Ishikawa (cell line): ENCODE measurements around the gene CBARP.

Source experiments
- CEBPB ChIP-seq: IDR thresholded peaks from 2 replicates; pipeline ENCODE4 v1.6.1; 2012
- CREB1 ChIP-seq: IDR thresholded peaks from 2 replicates; pipeline ENCODE4 v1.6.1; 2012; ENCODE audit warnings: low read depth
- EGR1 ChIP-seq: IDR thresholded peaks from 2 replicates; pipeline ENCODE4 v1.6.1; 2012
- EP300 ChIP-seq: IDR thresholded peaks from 2 replicates; pipeline ENCODE4 v1.6.1; 2012; ENCODE audit warnings: borderline replicate concordance
- FOXM1 ChIP-seq: IDR thresholded peaks from 2 replicates; pipeline ENCODE4 v1.6.1; 2012; ENCODE audit warnings: low read depth, borderline replicate concordance
- NFIC ChIP-seq: IDR thresholded peaks from 2 replicates; pipeline ENCODE4 v1.6.1; 2012
- RAD21 ChIP-seq: IDR thresholded peaks from 2 replicates; pipeline ENCODE4 v1.6.1; 2012; ENCODE audit warnings: low read depth
- TAF1 ChIP-seq: IDR thresholded peaks from 2 replicates; pipeline ENCODE4 v1.6.1; 2012; ENCODE audit warnings: low read depth, mild to moderate bottlenecking
- TCF12 ChIP-seq: IDR thresholded peaks from 2 replicates; pipeline ENCODE4 v1.6.1; 2012; ENCODE audit warnings: low read depth
- TEAD4 ChIP-seq: IDR thresholded peaks from 2 replicates; pipeline ENCODE4 v1.6.1; 2012
- YY1 ChIP-seq: IDR thresholded peaks from 2 replicates; pipeline ENCODE4 v1.6.1; 2012; ENCODE audit warnings: low read depth
- ZBTB7A ChIP-seq: IDR thresholded peaks from 2 replicates; pipeline ENCODE4 v1.6.1; 2012; ENCODE audit warnings: low read depth
- TF ChIP-seq, protein P1 (sequence below): IDR thresholded peaks from 2 replicates; pipeline ENCODE4 v1.6.1; 2012
- TF ChIP-seq, protein P2 (sequence below): IDR thresholded peaks from 2 replicates; pipeline ENCODE4 v1.6.1; 2012; ENCODE audit warnings: low read depth, mild to moderate bottlenecking
- TF ChIP-seq, protein P3 (sequence below): IDR thresholded peaks from 2 replicates; pipeline ENCODE4 v1.6.1; 2012

CBARP gene

GRCh38 chr19:1254081-1254527, 16.3 kb upstream of the CBARP start:
- no peak for TF ChIP-seq TAF1
- no peak for TF ChIP-seq CEBPB
- TF ChIP-seq, protein P1, sequence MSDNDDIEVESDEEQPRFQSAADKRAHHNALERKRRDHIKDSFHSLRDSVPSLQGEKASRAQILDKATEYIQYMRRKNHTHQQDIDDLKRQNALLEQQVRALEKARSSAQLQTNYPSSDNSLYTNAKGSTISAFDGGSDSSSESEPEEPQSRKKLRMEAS: no peak
- no peak for TF ChIP-seq YY1
- TF ChIP-seq ZBTB7A: no peak
- TF ChIP-seq EGR1: no peak
- TF ChIP-seq, protein P2, sequence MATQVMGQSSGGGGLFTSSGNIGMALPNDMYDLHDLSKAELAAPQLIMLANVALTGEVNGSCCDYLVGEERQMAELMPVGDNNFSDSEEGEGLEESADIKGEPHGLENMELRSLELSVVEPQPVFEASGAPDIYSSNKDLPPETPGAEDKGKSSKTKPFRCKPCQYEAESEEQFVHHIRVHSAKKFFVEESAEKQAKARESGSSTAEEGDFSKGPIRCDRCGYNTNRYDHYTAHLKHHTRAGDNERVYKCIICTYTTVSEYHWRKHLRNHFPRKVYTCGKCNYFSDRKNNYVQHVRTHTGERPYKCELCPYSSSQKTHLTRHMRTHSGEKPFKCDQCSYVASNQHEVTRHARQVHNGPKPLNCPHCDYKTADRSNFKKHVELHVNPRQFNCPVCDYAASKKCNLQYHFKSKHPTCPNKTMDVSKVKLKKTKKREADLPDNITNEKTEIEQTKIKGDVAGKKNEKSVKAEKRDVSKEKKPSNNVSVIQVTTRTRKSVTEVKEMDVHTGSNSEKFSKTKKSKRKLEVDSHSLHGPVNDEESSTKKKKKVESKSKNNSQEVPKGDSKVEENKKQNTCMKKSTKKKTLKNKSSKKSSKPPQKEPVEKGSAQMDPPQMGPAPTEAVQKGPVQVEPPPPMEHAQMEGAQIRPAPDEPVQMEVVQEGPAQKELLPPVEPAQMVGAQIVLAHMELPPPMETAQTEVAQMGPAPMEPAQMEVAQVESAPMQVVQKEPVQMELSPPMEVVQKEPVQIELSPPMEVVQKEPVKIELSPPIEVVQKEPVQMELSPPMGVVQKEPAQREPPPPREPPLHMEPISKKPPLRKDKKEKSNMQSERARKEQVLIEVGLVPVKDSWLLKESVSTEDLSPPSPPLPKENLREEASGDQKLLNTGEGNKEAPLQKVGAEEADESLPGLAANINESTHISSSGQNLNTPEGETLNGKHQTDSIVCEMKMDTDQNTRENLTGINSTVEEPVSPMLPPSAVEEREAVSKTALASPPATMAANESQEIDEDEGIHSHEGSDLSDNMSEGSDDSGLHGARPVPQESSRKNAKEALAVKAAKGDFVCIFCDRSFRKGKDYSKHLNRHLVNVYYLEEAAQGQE: no peak
- no peak for TF ChIP-seq TCF12
- TF ChIP-seq NFIC: no peak
- TF ChIP-seq RAD21: no peak
- no peak for TF ChIP-seq CREB1
- no peak for TF ChIP-seq TEAD4
- TF ChIP-seq, protein P3, sequence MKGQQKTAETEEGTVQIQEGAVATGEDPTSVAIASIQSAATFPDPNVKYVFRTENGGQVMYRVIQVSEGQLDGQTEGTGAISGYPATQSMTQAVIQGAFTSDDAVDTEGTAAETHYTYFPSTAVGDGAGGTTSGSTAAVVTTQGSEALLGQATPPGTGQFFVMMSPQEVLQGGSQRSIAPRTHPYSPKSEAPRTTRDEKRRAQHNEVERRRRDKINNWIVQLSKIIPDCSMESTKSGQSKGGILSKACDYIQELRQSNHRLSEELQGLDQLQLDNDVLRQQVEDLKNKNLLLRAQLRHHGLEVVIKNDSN: no peak
- no peak for TF ChIP-seq EP300
- TF ChIP-seq FOXM1: no peak

DNA sequence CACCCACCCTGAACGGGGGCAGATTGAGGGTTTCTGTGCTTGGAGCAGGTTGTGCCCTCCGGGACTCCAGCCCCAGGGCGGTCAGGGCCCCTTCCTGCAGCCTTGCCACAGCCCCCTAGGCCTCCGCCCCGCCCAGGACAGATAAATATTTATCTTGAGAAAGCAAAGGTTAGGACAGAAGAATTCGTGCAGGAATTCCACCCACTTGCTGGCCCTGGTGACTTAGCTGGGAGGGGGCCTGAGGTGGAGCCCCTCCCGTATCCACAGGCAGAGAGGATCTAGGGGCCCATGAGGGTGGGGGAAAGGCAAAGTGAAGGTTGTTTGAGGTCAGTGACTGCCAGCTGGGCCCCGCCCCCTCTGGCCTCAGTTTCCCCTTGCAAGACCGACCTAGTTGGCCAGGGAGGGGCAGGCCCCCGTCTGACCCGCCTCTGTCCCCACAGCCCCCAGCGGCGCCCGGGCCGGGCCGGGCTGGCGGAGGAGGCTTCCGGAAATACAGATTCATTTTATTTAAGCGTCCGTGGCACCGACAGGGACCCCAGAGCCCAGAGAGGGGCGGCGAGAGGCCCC, 15.8 kb upstream of the CBARP start:
- TF ChIP-seq EGR1 (no peak), TAF1 (no peak), NFIC (no peak), TEAD4 (no peak), RAD21 (no peak), ZBTB7A (no peak), EP300 (no peak), YY1 (no peak), TCF12 (no peak)
- TF ChIP-seq, protein P2: no peak
- TF ChIP-seq, protein P3: no peak
- TF ChIP-seq, protein P1: no peak

DNA sequence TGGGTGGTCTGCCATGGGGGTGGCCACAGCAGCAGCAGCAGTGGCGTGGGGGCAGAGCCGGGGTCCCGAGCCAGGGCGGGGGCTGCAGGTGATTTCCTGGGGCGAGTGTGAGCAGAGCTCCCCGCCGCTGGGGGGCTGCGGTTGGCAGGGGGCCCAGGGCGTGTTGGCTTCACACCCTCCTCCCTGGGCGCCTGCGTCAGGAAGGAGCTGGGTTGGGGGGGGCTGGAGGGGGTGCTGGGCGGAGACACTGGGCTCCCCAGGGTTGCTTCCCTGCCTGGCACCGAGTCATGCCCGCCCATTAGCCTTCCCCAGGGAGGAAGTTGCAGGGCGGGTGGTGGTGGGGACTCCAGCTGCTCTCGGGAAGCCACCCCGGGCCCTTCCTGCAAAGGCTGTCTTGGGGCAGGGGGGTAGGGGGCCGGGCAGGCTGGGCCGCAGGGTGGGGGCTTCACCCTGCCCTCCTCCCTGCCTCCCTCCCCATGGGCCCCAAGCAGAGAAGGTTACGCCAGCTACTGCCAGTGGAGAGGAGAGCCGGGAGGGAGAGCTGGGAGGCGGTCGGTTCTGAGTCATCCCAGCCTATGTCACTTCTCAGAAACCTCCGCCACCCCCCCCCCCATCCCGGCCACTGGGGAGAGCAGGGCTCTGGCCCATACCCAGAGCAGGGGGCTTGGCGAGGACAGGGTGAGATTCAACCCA, 15.2 kb upstream of the CBARP start:
- peak; percentile 61 for TF ChIP-seq TCF12
- TF ChIP-seq EGR1: 0 out of 2 replicates have a peak, but pooled peaks have one; percentile 0
- no peak for TF ChIP-seq RAD21
- peak; percentile 27; the same call in 1 of the 2 replicates for TF ChIP-seq FOXM1
- TF ChIP-seq YY1: peak; percentile 18; the same call in 1 of the 2 replicates
- TF ChIP-seq TEAD4: no peak
- peak; percentile 95 for TF ChIP-seq ZBTB7A
- TF ChIP-seq, protein P3: no peak
- no peak for TF ChIP-seq CEBPB
- 0 out of 2 replicates have a peak, but pooled peaks have one; percentile 19 for TF ChIP-seq EP300
- TF ChIP-seq, protein P1: peak; percentile 26
- TF ChIP-seq NFIC: peak; percentile 81

DNA sequence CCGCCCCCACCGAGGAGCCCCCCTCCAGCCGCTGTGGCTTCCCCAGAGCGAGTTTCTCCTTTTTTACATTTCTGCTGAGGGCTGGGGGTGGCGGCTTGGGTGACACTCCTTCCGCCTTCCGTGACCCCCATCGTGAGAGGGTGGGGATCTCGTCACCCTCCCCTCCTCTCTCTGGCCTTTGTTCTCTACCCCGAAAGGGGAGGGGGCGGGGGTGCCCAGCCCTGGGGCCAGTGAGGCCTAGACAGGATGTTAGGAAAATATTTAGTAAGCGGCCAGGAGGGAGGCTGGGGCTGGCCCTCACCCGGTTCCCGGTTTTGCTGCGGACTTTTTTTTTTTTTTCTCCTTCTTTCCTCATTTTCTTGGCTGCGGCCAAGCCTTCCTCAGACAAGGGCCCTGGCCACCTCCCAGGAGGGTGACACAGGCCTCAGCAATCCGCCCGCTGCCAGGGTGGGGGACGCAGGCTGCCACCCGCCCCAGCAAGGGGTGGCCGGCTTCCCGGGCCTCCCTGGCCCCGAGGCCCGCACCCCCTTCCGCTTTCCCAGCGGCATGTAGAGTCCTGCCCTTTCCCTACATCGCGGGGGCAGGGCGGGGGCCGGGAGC, 14.5 kb upstream of the CBARP start:
- TF ChIP-seq FOXM1: peak; percentile 52; the same call in 1 of the 2 replicates
- TF ChIP-seq, protein P1: peak; percentile 30; the same call in 1 of the 2 replicates
- TF ChIP-seq ZBTB7A: no peak; the same call in 1 of the 2 replicates
- TF ChIP-seq, protein P3: no peak; the same call in 1 of the 2 replicates
- TF ChIP-seq TEAD4: peak; percentile 72; the same call in 1 of the 2 replicates
- TF ChIP-seq EP300: peak; percentile 87
- no peak for TF ChIP-seq CREB1
- TF ChIP-seq NFIC: peak; percentile 71
- TF ChIP-seq CEBPB: peak; percentile 51; the same call in 1 of the 2 replicates
- peak; percentile 24; the same call in 1 of the 2 replicates for TF ChIP-seq YY1
- no peak for TF ChIP-seq RAD21
- TF ChIP-seq TAF1: no peak
- peak; percentile 91 for TF ChIP-seq TCF12
- TF ChIP-seq, protein P2: no peak
- no peak for TF ChIP-seq EGR1
